CD4-positive, alpha-beta T cell treated with Interleukin-15 for 4 hours (primary cell): ENCODE results near the gene GTF2H4.

Experiments used
- DNase-seq: peaks from one replicate; pipeline ENCODE4 v3.0.0-alpha.2; 2020; ENCODE audit warnings: low spot score

Gene GTF2H4

DNA sequence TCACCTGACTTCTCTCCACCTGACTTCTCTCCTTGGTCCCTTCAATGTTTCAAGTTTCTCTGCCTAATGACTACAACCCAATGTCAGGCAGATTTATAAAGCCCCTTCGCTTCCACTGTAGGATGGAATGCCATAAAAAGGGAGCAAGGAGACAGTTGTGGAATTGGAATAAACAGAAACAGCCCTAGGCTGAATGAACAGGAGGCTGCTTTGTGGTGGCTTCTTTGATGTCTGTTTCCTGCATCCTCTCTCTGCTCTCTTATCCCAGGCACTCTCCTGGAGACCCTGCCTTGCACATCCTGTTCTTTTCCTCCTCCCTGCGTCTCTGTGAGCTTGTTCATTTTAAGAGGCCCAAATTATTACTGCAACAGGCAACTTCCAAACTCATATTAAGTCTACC is 49.7 kb downstream of the GTF2H4 start:
- DNase-seq, result no peak

DNA sequence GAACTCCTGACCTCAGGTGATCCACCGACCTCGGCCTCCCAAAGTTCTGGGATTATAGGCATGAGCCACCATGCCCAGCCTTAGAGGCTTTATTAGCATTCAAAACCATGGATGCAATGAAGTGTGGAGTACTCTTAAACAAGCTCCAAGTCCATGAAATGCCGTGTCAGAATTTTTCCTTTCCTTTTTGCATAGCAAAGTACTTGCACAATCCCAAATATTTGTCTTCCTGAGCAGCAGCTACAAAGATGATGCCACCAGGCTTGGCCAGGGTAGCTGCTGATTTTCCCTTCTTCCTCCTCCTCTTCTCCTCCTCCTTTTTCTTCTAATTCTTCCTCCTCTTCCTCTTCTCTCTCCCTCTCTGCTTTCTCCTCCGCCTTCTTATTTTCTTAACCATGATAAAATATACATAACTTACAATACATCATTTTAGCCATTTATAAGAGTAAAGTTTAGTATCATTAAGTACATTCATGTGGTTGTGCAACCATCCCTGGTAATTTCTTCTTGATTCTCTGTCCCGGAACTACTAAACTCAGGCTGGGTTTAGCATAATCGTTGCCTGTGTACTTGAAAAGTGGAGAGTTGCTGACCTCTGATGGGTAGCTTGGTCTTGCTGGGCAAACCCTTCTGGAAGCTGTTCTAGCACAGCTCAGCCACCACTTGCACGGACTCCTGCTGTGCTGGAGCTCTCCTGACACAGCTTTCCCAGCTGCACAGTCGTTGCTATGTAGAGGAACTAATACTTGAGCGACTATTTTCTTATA is 53.1 kb downstream of the GTF2H4 start:
- DNase-seq, result no peak

DNA sequence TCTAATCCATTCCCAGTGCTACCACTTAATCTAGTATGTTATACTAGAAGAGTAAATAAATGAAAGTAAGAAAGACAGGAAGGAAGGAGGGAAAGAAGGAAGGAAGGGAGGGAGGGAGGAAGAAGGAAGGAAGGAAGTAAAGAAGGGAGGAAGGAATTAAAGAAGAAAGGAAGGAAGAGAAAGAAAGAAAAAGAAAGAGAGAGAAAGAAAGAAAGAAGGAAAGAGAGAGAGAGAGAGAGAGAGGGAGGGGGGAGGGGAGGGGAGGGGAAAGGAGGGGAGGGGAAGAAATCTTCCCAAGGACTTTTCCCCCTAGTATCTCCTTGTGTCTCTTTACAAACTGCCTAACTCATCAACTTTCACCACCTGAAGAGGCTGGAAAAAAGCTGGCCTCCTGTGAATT is 54.7 kb downstream of the GTF2H4 start:
- DNase-seq, result no peak

DNA sequence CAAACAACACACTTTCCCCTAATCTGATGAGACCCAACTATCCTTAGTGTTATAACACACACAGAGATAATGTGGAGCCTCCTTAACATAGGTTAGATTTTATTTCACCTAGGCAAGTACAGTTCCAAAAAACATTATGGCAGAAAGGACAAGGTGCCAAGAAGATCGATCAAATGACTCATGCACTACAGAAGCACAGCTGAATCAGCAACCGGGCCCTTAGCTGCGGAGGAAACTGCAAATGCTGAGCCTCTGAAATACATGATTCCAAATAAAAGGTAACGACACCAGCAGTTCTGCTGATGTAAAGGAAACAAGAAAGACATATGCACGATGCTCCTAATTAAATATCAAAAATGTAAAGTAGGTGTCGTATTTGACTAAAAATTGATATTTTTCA is 55.6 kb downstream of the GTF2H4 start:
- no peak for DNase-seq
